HG02759 (cell line): Measurements from ENCODE around the gene AP1G2.
A peak's percentile ranks its signal among the peaks of the same experiment; 100 is the strongest.
"Not testable (repeated sequence)": the region's sequence is repeated elsewhere in the genome, so short reads cannot be mapped to it uniquely, and the experiment has no call there.

Experiments used
- ATAC-seq: cut with Tn5 transposase; IDR thresholded peaks from one replicate; pipeline ENCODE4 v1.9.1; 2021; ENCODE audit warnings: mild to moderate bottlenecking, moderate library complexity; ENCODE audit not compliant: unreplicated experiment

Gene AP1G2

GRCh38 chr14:23601424-23601823 lies 33.8 kb upstream of the AP1G2 start:
- ATAC-seq: no peak

GRCh38 chr14:23600806-23601205 lies 33.2 kb upstream of the AP1G2 start:
- ATAC-seq: no peak

GRCh38 chr14:23600322-23600707 lies 32.7 kb upstream of the AP1G2 start:
- no peak for ATAC-seq

- ATAC-seq: not testable (repeated sequence)
These were observed 26.6 kb upstream of the AP1G2 start for GRCh38 chr14:23594191-23594590.

GRCh38 chr14:23590198-23590597 lies 22.6 kb upstream of the AP1G2 start:
- ATAC-seq: no peak

- ATAC-seq: no peak
These were observed 22.0 kb upstream of the AP1G2 start for GRCh38 chr14:23589606-23590005.

- ATAC-seq: peak; percentile 99
These were observed 21.4 kb upstream of the AP1G2 start for GRCh38 chr14:23588884-23589598.

- ATAC-seq: not testable (repeated sequence)
These were observed 17.1 kb upstream of the AP1G2 start for GRCh38 chr14:23584527-23585203.

- ATAC-seq: not testable (repeated sequence)
These were observed 16.4 kb upstream of the AP1G2 start for GRCh38 chr14:23583761-23584526.

- no peak for ATAC-seq
These were observed 15.5 kb upstream of the AP1G2 start for GRCh38 chr14:23582906-23583760.

GRCh38 chr14:23580948-23581281 lies 13.3 kb upstream of the AP1G2 start:
- no peak for ATAC-seq

- no peak for ATAC-seq
These were observed 12.7 kb upstream of the AP1G2 start for GRCh38 chr14:23580152-23580926.

GRCh38 chr14:23579739-23580138 lies 12.1 kb upstream of the AP1G2 start:
- ATAC-seq: no peak

- ATAC-seq: no peak
These were observed 11.7 kb upstream of the AP1G2 start for GRCh38 chr14:23579311-23579630.

GRCh38 chr14:23578560-23579310 lies 11.1 kb upstream of the AP1G2 start, which contains the start of gene JPH4:
Gene JPH4 (minus strand): TSS chr14:23578790. CDS start chr14:23577453, 1,337 bp downstream.
- no peak for ATAC-seq

GRCh38 chr14:23577710-23578392 lies 10.3 kb upstream of the AP1G2 start:
- ATAC-seq: no peak

- no peak for ATAC-seq
These were observed 9.6 kb upstream of the AP1G2 start for GRCh38 chr14:23577004-23577681.

GRCh38 chr14:23573384-23574015 lies 5.9 kb upstream of the AP1G2 start:
- ATAC-seq: no peak
